GM18909 (cell line): ENCODE measurements around the gene FBXO7.

Experiments used
- ATAC-seq: cut with Tn5 transposase; IDR thresholded peaks from one replicate; pipeline ENCODE4 v1.9.1; 2021; ENCODE audit warnings: mild to moderate bottlenecking; ENCODE audit not compliant: unreplicated experiment, poor library complexity

FBXO7 gene

DNA sequence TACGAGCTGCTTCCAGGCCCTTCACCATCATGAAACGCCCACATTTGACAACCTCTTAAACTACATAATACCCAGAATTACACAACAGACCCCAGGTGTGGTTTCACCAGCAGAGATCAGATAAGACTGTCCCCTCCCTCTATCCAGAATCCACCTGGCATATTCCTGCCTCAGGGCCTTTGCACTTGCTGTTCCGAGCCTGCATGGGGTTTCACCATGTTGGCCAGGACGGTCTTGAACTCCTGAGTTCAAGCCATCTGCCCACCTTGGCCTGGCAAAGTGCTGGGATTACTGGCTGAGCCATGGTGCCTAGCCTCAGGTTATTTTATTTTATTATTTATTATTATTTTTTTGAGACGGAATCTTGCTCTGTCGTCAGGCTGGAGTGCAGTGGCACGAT is 73.4 kb downstream of the FBXO7 start:
- ATAC-seq, result no peak
